GM23248 (cell line): ENCODE data around the gene TAMALIN.

Experiments used
- EZH2 ChIP-seq: fragments of 200-600 bp; sonication (generic); IDR thresholded peaks from 2 replicates; pipeline ENCODE4 v1.6.1; 2018; ENCODE audit warnings: antibody characterized with exemption, mild to moderate bottlenecking; ENCODE audit not compliant: insufficient read depth, poor library complexity, severe bottlenecking
- EZH2phosphoT487 ChIP-seq: fragments of 200-600 bp; sonication (generic); IDR thresholded peaks from 2 replicates; pipeline ENCODE4 v1.6.1; 2018; ENCODE audit warnings: antibody characterized with exemption, moderate library complexity, mild to moderate bottlenecking, low read depth; ENCODE audit not compliant: insufficient read depth

DNA sequence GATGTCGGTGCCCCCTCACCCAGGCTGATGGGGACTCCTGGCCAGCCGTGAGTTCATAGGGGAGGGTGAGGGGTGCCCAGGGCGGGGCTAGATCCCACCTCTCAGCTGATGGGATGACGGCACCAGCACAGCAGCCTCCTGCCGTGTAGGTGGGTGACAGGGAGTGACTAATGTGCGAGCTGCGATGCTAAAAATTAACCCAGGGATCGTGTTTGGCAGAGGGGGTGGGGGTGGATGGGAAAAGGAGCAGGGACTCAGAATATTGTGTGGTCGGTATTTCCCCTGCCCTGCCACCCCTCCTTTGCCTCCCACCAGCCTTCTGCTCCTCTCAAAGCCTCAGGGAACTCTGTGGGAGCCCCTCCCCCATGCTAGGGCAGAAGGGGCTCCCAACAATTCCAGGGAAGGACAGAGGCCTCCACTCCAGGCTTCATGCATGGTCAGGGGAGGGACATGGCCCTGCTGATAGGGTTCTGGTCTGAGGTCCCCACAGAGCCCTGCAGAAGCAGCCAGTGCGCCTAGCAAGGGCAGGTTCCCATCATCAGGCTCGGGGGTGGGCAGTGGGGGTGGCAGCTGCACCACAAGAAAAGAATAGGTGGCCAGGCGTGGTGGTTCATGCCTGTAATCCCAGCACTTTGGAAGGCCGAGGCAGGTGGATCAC lies 12.5 kb downstream of the TAMALIN start:
- no peak for TF ChIP-seq EZH2
- no peak for TF ChIP-seq EZH2phosphoT487
